CD14-positive monocyte (primary cell): ENCODE measurements around the gene FYB2. TPM values are rescaled to one million over a fixed set of nuclear protein-coding genes. Genes with fewer than 3 reads are reported as not detected.

ENCODE experiments used
- DNase-seq, 3 donors: peaks; one replicate each; pipeline ENCODE4 v3.0.0-alpha.2; 2011 to 2022
- H2AFZ ChIP-seq: 2 replicates; pipeline ENCODE4 v1.6.0; 2012; ENCODE audit warnings: mild to moderate bottlenecking, low read depth, low read length, inconsistent platforms; ENCODE audit not compliant: insufficient read depth, poor library complexity, severe bottlenecking
- H3K27ac ChIP-seq, 2 donors: 1 replicate in 1 of 2; 2 replicates in 1 of 2; pipeline ENCODE4 v1.5.1; 2012 to 2013; ENCODE audit warnings: low read length in 2 of 2, control low read depth in 1 of 2, inconsistent platforms in 1 of 2, low read depth in 1 of 2, mild to moderate bottlenecking in 1 of 2
- H3K27me3 ChIP-seq, 2 donors: one replicate each; pipeline versions ENCODE4 v1.6.0 to v1.6.1; 2011 to 2013; ENCODE audit warnings: low read length in 2 of 2; ENCODE audit not compliant: control insufficient read depth in 2 of 2, insufficient read depth in 2 of 2
- H3K36me3 ChIP-seq, 2 donors: replicated peaks in 1 of 2; 1 replicate in 1 of 2; 2 replicates in 1 of 2; pipeline versions ENCODE4 v1.5.1 to v1.6.1; 2012 to 2013; ENCODE audit warnings: low read length in 2 of 2, control low read depth in 1 of 2, inconsistent platforms in 1 of 2, mild to moderate bottlenecking in 1 of 2; ENCODE audit not compliant: insufficient read depth in 2 of 2, control insufficient read depth in 1 of 2
- H3K4me1 ChIP-seq, 2 donors: 1 replicate in 1 of 2; 2 replicates in 1 of 2; pipeline versions ENCODE4 v1.5.1 to v1.6.1; 2012 to 2013; ENCODE audit warnings: low read length in 2 of 2, control low read depth in 1 of 2, inconsistent platforms in 1 of 2, mild to moderate bottlenecking in 1 of 2, moderate library complexity in 1 of 2; ENCODE audit not compliant: insufficient read depth in 2 of 2, control insufficient read depth in 1 of 2
- H3K4me2 ChIP-seq: replicated peaks from 2 replicates; pipeline ENCODE3; 2012; ENCODE audit warnings: low read length, moderate library complexity, mild to moderate bottlenecking; ENCODE audit not compliant: poor library complexity, severe bottlenecking; ENCODE audit errors: extremely low read depth
- H3K4me3 ChIP-seq, 3 experiments: fragments of 200-600 bp in 1 of 3; sonication (generic) in 1 of 3; replicated peaks in 1 of 3; 1 replicate in 2 of 3; 2 replicates in 1 of 3; pipeline ENCODE4 v1.5.1; 2011 to 2013; ENCODE audit warnings: low read length in 3 of 3, mild to moderate bottlenecking in 3 of 3, control low read depth in 2 of 3, low read depth in 2 of 3, inconsistent platforms in 1 of 3, moderate library complexity in 1 of 3
- H3K79me2 ChIP-seq: 2 replicates; pipeline ENCODE4 v1.6.0; 2012; ENCODE audit warnings: mild to moderate bottlenecking, control low read depth, inconsistent platforms, low read length, moderate library complexity; ENCODE audit not compliant: insufficient read depth
- H3K9ac ChIP-seq: 2 replicates; pipeline ENCODE4 v1.6.0; 2017; ENCODE audit warnings: low read length, mild to moderate bottlenecking; ENCODE audit not compliant: insufficient read depth, poor library complexity, severe bottlenecking
- H3K9me3 ChIP-seq, 2 donors: replicated peaks in 1 of 2; 1 replicate in 1 of 2; 2 replicates in 1 of 2; pipeline versions ENCODE4 v1.5.1 to v1.6.1; 2012 to 2013; ENCODE audit warnings: low read length in 2 of 2, control low read depth in 1 of 2; ENCODE audit not compliant: control insufficient read depth in 1 of 2, insufficient read depth in 1 of 2
- H4K20me1 ChIP-seq: 2 replicates; pipeline ENCODE4 v1.6.0; 2012; ENCODE audit warnings: mild to moderate bottlenecking, low read length, control low read depth, moderate library complexity; ENCODE audit not compliant: insufficient read depth
- H3K27ac Mint-ChIP-seq, 7 donors: one replicate each; pipeline ENCODE4 v1.8.0; 2020; ENCODE audit warnings: mild to moderate bottlenecking in 7 of 7, mixed read lengths in 7 of 7, moderate library complexity in 6 of 7, inconsistent platforms in 2 of 7
- H3K27me3 Mint-ChIP-seq, 3 donors: one replicate each; pipeline ENCODE4 v1.8.0; 2021 to 2022; ENCODE audit warnings: low read depth in 3 of 3, mild to moderate bottlenecking in 3 of 3, mixed read lengths in 3 of 3, moderate library complexity in 3 of 3, inconsistent platforms in 1 of 3
- H3K36me3 Mint-ChIP-seq, 2 donors: one replicate each; pipeline ENCODE4 v1.8.0; 2020; ENCODE audit warnings: mixed read lengths in 2 of 2, inconsistent platforms in 1 of 2, mild to moderate bottlenecking in 1 of 2
- H3K4me1 Mint-ChIP-seq: one replicate; pipeline ENCODE4 v1.8.0; 2020; ENCODE audit warnings: mild to moderate bottlenecking, mixed read lengths
- H3K4me3 Mint-ChIP-seq, 2 donors: one replicate each; pipeline ENCODE4 v1.8.0; 2020; ENCODE audit warnings: mild to moderate bottlenecking in 2 of 2, mixed read lengths in 2 of 2, moderate library complexity in 1 of 2
- H3K9me3 Mint-ChIP-seq, 7 donors: one replicate each; pipeline ENCODE4 v1.8.0; 2020 to 2022; ENCODE audit warnings: mixed read lengths in 7 of 7, mild to moderate bottlenecking in 6 of 7, moderate library complexity in 6 of 7, inconsistent platforms in 2 of 7
- CTCF ChIP-seq: fragments of 200-600 bp; IDR thresholded peaks from one replicate; pipeline ENCODE4 v1.8.0; 2022; ENCODE audit warnings: antibody characterized with exemption, mild to moderate bottlenecking
- WGBS: methylation state at CpG from one replicate; pipeline ENCODE4 v1.1.5; 2013; ENCODE audit warnings: missing lambda C conversion rate; ENCODE audit not compliant: insufficient coverage; 5-methylcytosine and 5-hydroxymethylcytosine counted together
- intact Hi-C, 2 donors: fragments of 100-400 bp; cut with micrococcal nuclease; formaldehyde crosslinking; loops; one replicate each; pipeline versions ENCODE4 v1.15.0 to v1.15.1; 2023
- polyA plus RNA-seq, 3 donors: library from polyadenylated mRNA; depleted of rRNA in 1 of 3; unstranded in 2 of 3; stranded (reverse) in 1 of 3; fragments of 300-500 nt in 2 of 3; fragments of >200 nt in 1 of 3; fragmentation: Illumina TruSeq in 2 of 3; gene quantifications; 1 replicate in 2 of 3; 2 replicates in 1 of 3; pipeline ENCODE4 v1.2.3, GENCODE V29; 2012 to 2021

FYB2 gene
- polyA plus RNA-seq, 3 donors: not detected

- Histone ChIP-seq H3K36me3 (no peaks in the 10 kb centered on the region), H3K9ac (no peak overlapping the region), H3K4me2 (no peak overlapping the region), H3K27ac (no peak overlapping the region), H3K9me3 (no peaks in the 10 kb centered on the region), H3K27me3 (no peaks in the 10 kb centered on the region), H3K79me2 (no peaks in the 10 kb centered on the region), H3K4me1 (no peaks in the 10 kb centered on the region), H2AFZ (no peak overlapping the region), H3K4me3 (no peak overlapping the region), H4K20me1 (no peaks in the 10 kb centered on the region)
- Mint-ChIP-seq H3K4me3 (no peak overlapping the region), H3K36me3 (no peaks in the 10 kb centered on the region), H3K27ac (no peak overlapping the region), H3K9me3 (no peaks in the 10 kb centered on the region), H3K27me3 (no peaks in the 10 kb centered on the region), H3K4me1 (no peaks in the 10 kb centered on the region)
- no peak for DNase-seq
- 79% methylated on average over 3 of the region's 3 CpGs for WGBS
- intact Hi-C loops: no loop called here
- TF ChIP-seq CTCF: no peak
These were observed 21.1 kb downstream of the FYB2 start for GRCh38 chr1:56798053-56798471.

GRCh38 chr1:56797065-56797685 lies 22.0 kb downstream of the FYB2 start:
- Histone ChIP-seq H3K27ac (no peak overlapping the region), H4K20me1 (no peaks in the 10 kb centered on the region), H3K9me3 (no peaks in the 10 kb centered on the region), H2AFZ (no peak overlapping the region), H3K9ac (no peak overlapping the region), H3K4me1 (no peaks in the 10 kb centered on the region), H3K79me2 (no peaks in the 10 kb centered on the region), H3K4me3 (no peak overlapping the region), H3K27me3 (no peaks in the 10 kb centered on the region), H3K36me3 (no peaks in the 10 kb centered on the region), H3K4me2 (no peak overlapping the region)
- no peaks in the 10 kb centered on the region for H3K4me1 Mint-ChIP-seq
- DNase-seq: no peak
- no peak overlapping the region for H3K27ac Mint-ChIP-seq
- peaks cover 0 to 3% (median 0%) of the 10 kb centered on the region in 7 donors for H3K9me3 Mint-ChIP-seq
- H3K27me3 Mint-ChIP-seq: no peaks in the 10 kb centered on the region
- 89% methylated on average over 4 of the region's 5 CpGs for WGBS
- TF ChIP-seq CTCF: no peak
- intact Hi-C loops: no loop called here
- no peaks in the 10 kb centered on the region for H3K36me3 Mint-ChIP-seq
- H3K4me3 Mint-ChIP-seq: peak overlapping the region in 1 of 2 donors; percentile 3
